ENCODE measurements around the gene HOXC13.

Gene HOXC13

DNA sequence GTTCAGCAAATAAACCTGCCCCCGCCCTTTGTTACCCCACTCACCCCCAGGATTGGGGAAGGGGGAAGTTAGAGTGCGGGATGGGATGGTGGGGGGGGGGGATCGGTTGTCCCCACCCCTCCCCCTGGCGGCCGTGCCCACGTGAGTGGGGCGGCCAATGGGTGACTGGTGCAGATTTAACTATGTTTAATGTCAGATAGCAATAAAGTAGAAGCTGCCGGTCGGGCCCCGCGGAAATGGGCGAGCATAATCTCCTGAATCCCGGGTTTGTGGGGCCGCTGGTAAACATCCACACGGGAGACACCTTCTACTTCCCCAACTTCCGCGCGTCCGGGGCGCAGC lies 16.0 kb downstream of the HOXC13 start, which contains the start of gene HOXC12:
TSS of gene HOXC12 (plus strand) at position 210 of the 342 bp plus-strand sequence. CDS start at position 237, 27 bp downstream.
- no peak within 1 kb of the TSS for H2BK120ac ChIP-seq (ENCODE audit: insufficient read depth, low read length, poor library complexity)
- no CpG with 5 or more reads among the region's 20 CpGs for WGBS (ENCODE audit: extremely low coverage, insufficient coverage, insufficient read length)

GRCh38 chr12:53955036-53955775 lies 16.6 kb downstream of the HOXC13 start:
- Histone ChIP-seq H3K27me3 (ENCODE audit: insufficient read depth, low read length) (peaks cover 92% of the 10 kb centered on the region), H2AFZ (ENCODE audit: insufficient read depth, low read length, poor library complexity) (no peak overlapping the region), H3K14ac (ENCODE audit: low read length) (no peak overlapping the region), H3K27ac (ENCODE audit: low read depth, low read length) (no peak overlapping the region), H2BK120ac (ENCODE audit: insufficient read depth, low read length, poor library complexity) (no peak overlapping the region), H3K9me3 (ENCODE audit: insufficient read depth, low read depth, low read length) (peaks cover 16% of the 10 kb centered on the region), H3K18ac (ENCODE audit: low read length) (peak overlapping the region; percentile 49), H2AK5ac (ENCODE audit: low read length) (no peak overlapping the region), H3K9ac (ENCODE audit: low read length) (no peak overlapping the region), H3K79me1 (ENCODE audit: low read length) (no peaks in the 10 kb centered on the region), H4K8ac (ENCODE audit: low read depth, low read length) (no peak overlapping the region), H3K79me2 (ENCODE audit: control insufficient read depth, insufficient read depth, low read length, poor library complexity) (no peaks in the 10 kb centered on the region), H2BK5ac (ENCODE audit: low read depth, low read length, poor library complexity) (no peak overlapping the region), H3K4me2 (ENCODE audit: low read length) (peak overlapping the region; percentile 1), H4K12ac (ENCODE audit: low read depth, low read length) (no peak overlapping the region), H4K91ac (ENCODE audit: low read depth, low read length) (no peak overlapping the region), H3K4ac (ENCODE audit: low read depth, low read length) (no peak overlapping the region), H3K4me3 (ENCODE audit: low read depth, low read length) (no peak overlapping the region), H3K23ac (ENCODE audit: low read length) (no peak overlapping the region), H3K36me3 (ENCODE audit: control insufficient read depth in 1 of 2, insufficient read depth in 2 of 2, low read length in 2 of 2) (no peaks in the 10 kb centered on the region), H2BK12ac (ENCODE audit: low read length) (no peak overlapping the region), H3K4me1 (ENCODE audit: control insufficient read depth in 1 of 2, insufficient read depth in 2 of 2, low read length in 2 of 2) (peaks cover 13 to 16% of the 10 kb centered on the region in 2 experiments)
- DNase-seq: no peak
- WGBS (ENCODE audit: extremely low coverage, insufficient coverage, insufficient read length): no CpG with 5 or more reads among the region's 86 CpGs

More for the DNA sequence above, 16.0 kb downstream of the HOXC13 start, which contains the start of gene HOXC12:
- no peaks in the 10 kb centered on the region for H3K79me2 ChIP-seq (ENCODE audit: control insufficient read depth, insufficient read depth, low read length, poor library complexity)
- no peak within 1 kb of the TSS for H3K23ac ChIP-seq (ENCODE audit: low read length)
- no peak within 1 kb of the TSS for H3K4me3 ChIP-seq (ENCODE audit: low read depth, low read length)
- no peak within 1 kb of the TSS for H3K14ac ChIP-seq (ENCODE audit: low read length)
- no peak within 1 kb of the TSS for H2BK12ac ChIP-seq (ENCODE audit: low read length)
- H3K18ac ChIP-seq (ENCODE audit: low read length): peak within 1 kb of the TSS; percentile 49
- DNase-seq: no peak
- no peak within 1 kb of the TSS for H4K12ac ChIP-seq (ENCODE audit: low read depth, low read length)
- H3K27me3 ChIP-seq (ENCODE audit: insufficient read depth, low read length): peaks cover 92% of the 10 kb centered on the region
- no peak within 1 kb of the TSS for H2AK5ac ChIP-seq (ENCODE audit: low read length)
- H3K9me3 ChIP-seq (ENCODE audit: insufficient read depth, low read depth, low read length): peaks cover 18% of the 10 kb centered on the region
- H3K4ac ChIP-seq (ENCODE audit: low read depth, low read length): no peak within 1 kb of the TSS
- H4K91ac ChIP-seq (ENCODE audit: low read depth, low read length): no peak within 1 kb of the TSS
- H2BK5ac ChIP-seq (ENCODE audit: low read depth, low read length, poor library complexity): no peak within 1 kb of the TSS
- H3K36me3 ChIP-seq (ENCODE audit: control insufficient read depth in 1 of 2, insufficient read depth in 2 of 2, low read length in 2 of 2): no peaks in the 10 kb centered on the region
- H3K4me2 ChIP-seq (ENCODE audit: low read length): peak within 1 kb of the TSS; percentile 1
- H2AFZ ChIP-seq (ENCODE audit: insufficient read depth, low read length, poor library complexity): no peak within 1 kb of the TSS
- no peak within 1 kb of the TSS for H4K8ac ChIP-seq (ENCODE audit: low read depth, low read length)
- no peak within 1 kb of the TSS for H3K27ac ChIP-seq (ENCODE audit: low read depth, low read length)
- H3K9ac ChIP-seq (ENCODE audit: low read length): no peak within 1 kb of the TSS
- H3K4me1 ChIP-seq (ENCODE audit: control insufficient read depth in 1 of 2, insufficient read depth in 2 of 2, low read length in 2 of 2): peaks cover 18 to 21% of the 10 kb centered on the region in 2 experiments
- no peaks in the 10 kb centered on the region for H3K79me1 ChIP-seq (ENCODE audit: low read length)

DNA sequence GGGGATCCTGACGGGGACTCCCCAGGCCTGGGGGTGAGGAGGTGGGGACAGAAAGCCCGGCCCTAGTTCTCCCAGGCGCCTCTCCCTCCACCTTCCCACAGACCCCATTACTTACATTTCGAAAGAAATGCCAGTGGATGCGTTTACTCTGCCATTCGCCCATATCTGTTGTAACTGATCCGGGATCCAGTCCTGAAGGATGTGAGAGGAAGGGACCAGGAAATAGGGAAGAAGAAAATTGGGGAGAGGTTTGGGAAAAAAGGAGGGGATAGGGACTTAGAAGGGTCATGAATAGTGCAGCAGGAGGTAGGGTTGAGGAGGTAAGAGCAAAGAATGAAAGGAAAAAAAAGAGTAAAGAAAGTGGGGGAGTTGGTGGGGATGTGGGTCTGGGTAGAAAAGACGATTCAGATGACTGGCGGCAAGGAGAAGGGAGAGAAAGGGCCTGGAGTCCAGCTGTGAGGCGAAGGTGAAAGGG lies 17.2 kb downstream of the HOXC13 start:
- no peak overlapping the region for H3K14ac ChIP-seq (ENCODE audit: low read length)
- H3K79me2 ChIP-seq (ENCODE audit: control insufficient read depth, insufficient read depth, low read length, poor library complexity): no peaks in the 10 kb centered on the region
- H4K91ac ChIP-seq (ENCODE audit: low read depth, low read length): no peak overlapping the region
- no peak for DNase-seq
- H3K18ac ChIP-seq (ENCODE audit: low read length): no peak overlapping the region
- no peak overlapping the region for H2AK5ac ChIP-seq (ENCODE audit: low read length)
- no peak overlapping the region for H4K8ac ChIP-seq (ENCODE audit: low read depth, low read length)
- H3K79me1 ChIP-seq (ENCODE audit: low read length): no peaks in the 10 kb centered on the region
- no peak overlapping the region for H3K4me2 ChIP-seq (ENCODE audit: low read length)
- H2AFZ ChIP-seq (ENCODE audit: insufficient read depth, low read length, poor library complexity): no peak overlapping the region
- no peak overlapping the region for H2BK120ac ChIP-seq (ENCODE audit: insufficient read depth, low read length, poor library complexity)
- no peak overlapping the region for H3K9ac ChIP-seq (ENCODE audit: low read length)
- H3K4me1 ChIP-seq (ENCODE audit: control insufficient read depth in 1 of 2, insufficient read depth in 2 of 2, low read length in 2 of 2): peaks cover 11 to 15% of the 10 kb centered on the region in 2 experiments
- H3K4me3 ChIP-seq (ENCODE audit: low read depth, low read length): no peak overlapping the region
- no peak overlapping the region for H4K12ac ChIP-seq (ENCODE audit: low read depth, low read length)
- H3K27me3 ChIP-seq (ENCODE audit: insufficient read depth, low read length): peaks cover 92% of the 10 kb centered on the region
- H3K9me3 ChIP-seq (ENCODE audit: insufficient read depth, low read depth, low read length): peaks cover 16% of the 10 kb centered on the region
- no peak overlapping the region for H3K23ac ChIP-seq (ENCODE audit: low read length)
- H2BK5ac ChIP-seq (ENCODE audit: low read depth, low read length, poor library complexity): no peak overlapping the region
- no peak overlapping the region for H2BK12ac ChIP-seq (ENCODE audit: low read length)
- no peak overlapping the region for H3K4ac ChIP-seq (ENCODE audit: low read depth, low read length)
- no peak overlapping the region for H3K27ac ChIP-seq (ENCODE audit: low read depth, low read length)
- no CpG with 5 or more reads among the region's 10 CpGs for WGBS (ENCODE audit: extremely low coverage, insufficient coverage, insufficient read length)
- H3K36me3 ChIP-seq (ENCODE audit: control insufficient read depth in 1 of 2, insufficient read depth in 2 of 2, low read length in 2 of 2): no peaks in the 10 kb centered on the region

GRCh38 chr12:53956251-53956887 lies 17.7 kb downstream of the HOXC13 start:
- Histone ChIP-seq H3K9ac (ENCODE audit: low read length) (no peak overlapping the region), H3K4me1 (ENCODE audit: control insufficient read depth in 1 of 2, insufficient read depth in 2 of 2, low read length in 2 of 2) (peaks cover 11 to 20% of the 10 kb centered on the region in 2 experiments), H3K23ac (ENCODE audit: low read length) (no peak overlapping the region), H2BK5ac (ENCODE audit: low read depth, low read length, poor library complexity) (no peak overlapping the region), H4K12ac (ENCODE audit: low read depth, low read length) (no peak overlapping the region), H3K4ac (ENCODE audit: low read depth, low read length) (no peak overlapping the region), H3K18ac (ENCODE audit: low read length) (no peak overlapping the region), H2BK120ac (ENCODE audit: insufficient read depth, low read length, poor library complexity) (no peak overlapping the region), H3K36me3 (ENCODE audit: control insufficient read depth in 1 of 2, insufficient read depth in 2 of 2, low read length in 2 of 2) (no peaks in the 10 kb centered on the region), H3K4me2 (ENCODE audit: low read length) (no peak overlapping the region), H3K79me1 (ENCODE audit: low read length) (no peaks in the 10 kb centered on the region), H3K79me2 (ENCODE audit: control insufficient read depth, insufficient read depth, low read length, poor library complexity) (no peaks in the 10 kb centered on the region), H3K27ac (ENCODE audit: low read depth, low read length) (no peak overlapping the region), H4K91ac (ENCODE audit: low read depth, low read length) (no peak overlapping the region), H3K14ac (ENCODE audit: low read length) (no peak overlapping the region), H2AFZ (ENCODE audit: insufficient read depth, low read length, poor library complexity) (no peak overlapping the region), H3K27me3 (ENCODE audit: insufficient read depth, low read length) (peaks cover 92% of the 10 kb centered on the region), H3K9me3 (ENCODE audit: insufficient read depth, low read depth, low read length) (peaks cover 16% of the 10 kb centered on the region), H3K4me3 (ENCODE audit: low read depth, low read length) (no peak overlapping the region), H2BK12ac (ENCODE audit: low read length) (no peak overlapping the region), H4K8ac (ENCODE audit: low read depth, low read length) (no peak overlapping the region), H2AK5ac (ENCODE audit: low read length) (no peak overlapping the region)
- DNase-seq: no peak
- WGBS (ENCODE audit: extremely low coverage, insufficient coverage, insufficient read length): no CpG with 5 or more reads among the region's 25 CpGs
